A549 treated with CpdA at 1 μM for 4 hours (cell line): ENCODE measurements around the gene BICD1. TPM values are rescaled to one million over a fixed set of nuclear protein-coding genes. Genes with fewer than 3 reads are reported as not detected.

Experiments used
- total RNA-seq: library from RNA; stranded (reverse); fragments of 200-300 nt; extraction: Qiagen RNA extraction; gene quantifications from 5 replicates; pipeline ENCODE4 v1.2.3, GENCODE V29; 2022; ENCODE audit warnings: low read depth

BICD1 gene
- 16.9 to 20.0 TPM (median 17.8 TPM) in 5 replicates for total RNA-seq

DNA sequence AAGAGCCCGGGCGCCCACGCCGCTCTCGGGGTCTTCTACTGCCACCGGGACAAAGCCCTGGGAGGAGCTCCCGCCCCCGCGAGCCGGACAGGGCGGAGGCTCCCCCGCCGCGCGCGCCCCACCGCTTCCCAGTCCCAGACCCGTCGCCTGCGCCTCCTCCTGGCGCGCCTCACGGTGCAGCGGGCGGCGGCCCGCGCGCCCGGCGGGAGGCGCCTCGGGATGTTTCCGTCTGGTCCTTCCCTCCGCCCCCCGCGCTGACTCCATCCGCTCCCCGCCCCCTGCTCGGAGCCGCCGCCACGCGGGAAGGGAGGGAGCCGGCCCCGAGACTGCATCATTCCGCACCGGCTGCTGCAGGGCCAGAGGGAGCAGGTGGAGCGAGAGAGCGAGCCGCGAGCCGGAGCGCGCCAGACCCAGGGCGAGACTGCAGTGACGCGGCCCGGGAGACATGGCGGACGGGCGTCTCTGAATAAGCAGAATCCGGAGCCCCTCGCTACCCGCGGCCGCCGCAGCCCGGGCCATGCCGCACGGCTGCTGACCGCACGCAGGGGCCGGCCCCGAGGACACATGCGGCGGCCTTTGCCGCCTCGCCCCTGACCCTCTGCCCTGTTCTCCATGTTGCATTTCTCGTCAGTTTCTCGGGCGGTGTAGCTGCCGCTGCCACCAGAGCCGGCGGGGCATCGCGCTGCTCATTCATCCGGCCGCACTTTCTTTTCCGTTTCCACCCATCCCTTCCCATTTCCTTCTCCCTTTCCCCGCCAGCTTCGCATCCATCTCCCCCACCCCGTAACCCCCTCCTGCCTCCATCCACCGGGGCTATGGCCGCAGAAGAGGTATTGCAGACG is at the start of gene BICD1:
Gene BICD1 (plus strand): TSS at position 331 of the 842 bp plus-strand sequence. CDS start 485 bp downstream, at position 816.

DNA sequence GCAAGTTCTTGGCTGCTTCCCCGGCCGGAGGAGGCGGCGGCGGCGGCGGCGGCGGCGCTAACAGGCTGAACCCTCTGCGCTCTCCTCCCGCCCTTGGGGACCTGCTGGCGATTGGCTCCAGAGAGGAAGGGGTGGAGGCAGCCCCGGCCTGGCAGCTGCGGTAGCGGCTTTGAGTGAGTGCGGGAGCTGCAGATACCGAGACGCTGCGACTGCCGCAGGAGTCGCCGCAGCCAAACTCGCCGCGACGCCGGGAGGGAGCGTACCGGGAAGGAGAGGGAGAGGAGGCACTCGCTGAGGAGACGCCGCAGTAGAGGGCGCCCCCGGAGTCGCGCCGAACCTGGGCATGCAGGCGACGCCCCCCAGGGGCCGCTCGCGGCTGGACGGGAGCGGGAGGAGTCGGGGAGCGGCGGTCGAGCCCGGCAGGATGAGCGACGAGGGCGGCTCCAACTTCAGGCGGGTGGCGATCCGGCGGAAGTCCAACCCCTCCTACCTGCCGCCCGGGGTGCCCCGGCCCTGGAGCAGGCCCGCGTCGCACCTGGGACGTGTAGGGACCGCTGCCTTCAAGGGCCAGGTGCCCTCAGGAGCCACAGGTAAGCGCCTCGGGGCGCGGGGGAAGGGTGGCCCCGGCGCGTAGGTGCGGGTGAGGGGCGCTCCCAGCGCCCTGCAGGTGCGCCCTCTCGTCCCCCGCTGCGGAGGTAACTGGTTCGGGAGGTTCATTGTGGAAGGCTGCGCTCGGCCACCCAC is 292.9 kb downstream of the BICD1 start, which contains the start of gene FGD4:
Gene FGD4 (plus strand): TSS at position 189 of the 744 bp plus-strand sequence.

Other genes starting within 250 kb of the BICD1 start
- 20.9 to 31.5 TPM (median 23.3 TPM) in 5 replicates for gene RESF1, start 147.4 kb upstream of the BICD1 start, total RNA-seq